Natural killer cell (primary cell): ENCODE measurements around the gene KSR1. TPM values are rescaled to one million over a fixed set of nuclear protein-coding genes. Genes with fewer than 3 reads are reported as not detected.

Experiments used
- ATAC-seq, 3 donors: fragments of 150-1000 bp in 2 of 3; fragments of 200-7000 bp in 1 of 3; cut with Tn5 transposase; 1 replicate in 1 of 3; 2 replicates in 2 of 3; pipeline ENCODE4 v1.10.0; 2021; ENCODE audit warnings: mild to moderate bottlenecking in 2 of 3, moderate library complexity in 2 of 3
- DNase-seq, 2 donors: peaks; one replicate each; pipeline versions ENCODE4 v3.0.0 to v3.0.0-alpha.2; 2013 to 2021; ENCODE audit warnings: mixed read lengths in 1 of 2
- H3K27ac ChIP-seq: one replicate; pipeline ENCODE4 v1.5.1; 2013; ENCODE audit warnings: mild to moderate bottlenecking, low read length
- H3K27me3 ChIP-seq: one replicate; pipeline ENCODE4 v1.6.1; 2013; ENCODE audit warnings: low read length; ENCODE audit not compliant: control insufficient read depth, insufficient read depth
- H3K36me3 ChIP-seq: one replicate; pipeline ENCODE4 v1.6.1; 2013; ENCODE audit warnings: low read length; ENCODE audit not compliant: control insufficient read depth, insufficient read depth
- H3K4me1 ChIP-seq: one replicate; pipeline ENCODE4 v1.6.1; 2013; ENCODE audit warnings: low read length; ENCODE audit not compliant: control insufficient read depth, insufficient read depth
- H3K4me3 ChIP-seq: one replicate; pipeline ENCODE4 v1.5.1; 2013; ENCODE audit warnings: low read length
- H3K9me3 ChIP-seq: one replicate; pipeline ENCODE4 v1.6.1; 2013; ENCODE audit warnings: low read length; ENCODE audit not compliant: control insufficient read depth, insufficient read depth
- H3K27ac Mint-ChIP-seq, 2 donors: one replicate each; pipeline ENCODE4 v1.8.0; 2022; ENCODE audit warnings: mild to moderate bottlenecking in 2 of 2, mixed read lengths in 2 of 2, moderate library complexity in 1 of 2
- H3K27me3 Mint-ChIP-seq, 2 donors: one replicate each; pipeline ENCODE4 v1.8.0; 2022; ENCODE audit warnings: low read depth in 2 of 2, mixed read lengths in 2 of 2
- H3K36me3 Mint-ChIP-seq: one replicate; pipeline ENCODE4 v1.8.0; 2022; ENCODE audit warnings: mixed read lengths
- H3K4me1 Mint-ChIP-seq, 2 donors: one replicate each; pipeline ENCODE4 v1.8.0; 2022; ENCODE audit warnings: mixed read lengths in 2 of 2
- H3K4me3 Mint-ChIP-seq: one replicate; pipeline ENCODE4 v1.8.0; 2022; ENCODE audit warnings: mild to moderate bottlenecking, moderate library complexity, mixed read lengths
- H3K9me3 Mint-ChIP-seq, 2 donors: one replicate each; pipeline ENCODE4 v1.8.0; 2022; ENCODE audit warnings: mixed read lengths in 2 of 2
- WGBS: methylation state at CpG from one replicate; pipeline ENCODE4 v1.1.7; 2013; ENCODE audit warnings: missing lambda C conversion rate; ENCODE audit not compliant: insufficient coverage; 5-methylcytosine and 5-hydroxymethylcytosine counted together
- intact Hi-C: fragments of 100-400 bp; cut with micrococcal nuclease; formaldehyde crosslinking; loops from one replicate; pipeline ENCODE4 v1.14.2; 2022
- total RNA-seq, 4 donors: library from RNA; stranded (reverse); fragments of 120-200 nt in 1 of 4; gene quantifications; one replicate each; pipeline versions ENCODE4 v1.2.3 to v1.2.4, GENCODE V29; 2013 to 2022
- TF ChIP-seq, protein P1 (sequence below): fragments of 200-600 bp; IDR thresholded peaks from one replicate; pipeline ENCODE4 v1.8.0; 2022; ENCODE audit warnings: antibody characterized with exemption

KSR1 gene
- total RNA-seq, 3 donors from 2014 or later (not counting 1 experiment from before 2014, with no cell fraction given), result 46.4 to 63.1 (median 59.2) TPM

DNA sequence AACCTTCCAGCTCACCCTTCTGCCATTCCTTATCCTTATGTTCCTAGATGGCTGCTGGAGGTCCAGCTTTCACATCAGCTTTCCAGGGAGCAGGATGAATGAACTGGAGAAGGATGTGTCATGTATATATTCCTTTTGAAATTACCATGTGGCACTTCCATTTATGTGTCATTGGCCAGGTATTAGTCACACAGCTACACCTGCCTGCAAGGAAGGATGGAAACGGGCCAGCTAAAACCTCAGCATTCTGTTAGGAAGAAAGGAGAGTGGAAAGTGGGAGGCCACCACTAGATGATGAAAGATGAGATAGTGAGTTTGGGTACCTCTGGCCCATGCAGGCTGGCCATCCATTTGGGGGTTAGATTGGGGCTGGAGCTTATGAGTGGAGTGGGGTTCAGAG, 67.5 kb downstream of the KSR1 start:
- intact Hi-C loops, result no loop called here
- H3K4me1 Mint-ChIP-seq, result peaks cover 33 to 48% of the 10 kb centered on the region in 2 donors

DNA sequence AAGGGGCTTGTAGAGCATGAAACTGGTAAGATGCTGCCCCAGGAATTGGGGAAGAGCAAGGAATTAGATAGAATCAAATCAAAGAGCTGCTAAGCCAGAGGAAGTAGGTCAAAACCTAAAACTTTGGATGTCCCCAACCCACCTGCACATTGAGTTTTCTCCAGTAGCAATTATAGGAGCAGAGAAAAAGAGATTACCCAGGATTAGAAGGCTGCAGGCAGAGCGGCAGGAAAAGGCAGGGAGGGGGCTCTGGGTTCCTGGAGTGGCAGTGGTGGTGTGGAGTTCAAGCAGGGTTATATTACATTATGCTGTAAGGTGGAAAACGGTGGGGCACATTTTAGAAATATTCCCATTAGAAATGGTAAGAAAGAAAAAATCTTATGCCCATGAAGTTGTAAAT, 68.3 kb downstream of the KSR1 start:
- no peak overlapping the region for H3K4me3 Mint-ChIP-seq
- no peaks in the 10 kb centered on the region for H3K27me3 Mint-ChIP-seq
- H3K27ac Mint-ChIP-seq, result no peak overlapping the region
- no peaks in the 10 kb centered on the region for H3K36me3 ChIP-seq
- no peak overlapping the region for H3K27ac ChIP-seq
- H3K36me3 Mint-ChIP-seq, result no peaks in the 10 kb centered on the region
- 87% methylated on average over 2 of the region's 2 CpGs for WGBS
- intact Hi-C loops, result no loop called here
- H3K4me1 ChIP-seq, result peaks cover 29% of the 10 kb centered on the region
- no peaks in the 10 kb centered on the region for H3K27me3 ChIP-seq
- H3K4me1 Mint-ChIP-seq, result peaks cover 34 to 52% of the 10 kb centered on the region in 2 donors
- H3K9me3 ChIP-seq, result no peaks in the 10 kb centered on the region
- TF ChIP-seq, protein P1, sequence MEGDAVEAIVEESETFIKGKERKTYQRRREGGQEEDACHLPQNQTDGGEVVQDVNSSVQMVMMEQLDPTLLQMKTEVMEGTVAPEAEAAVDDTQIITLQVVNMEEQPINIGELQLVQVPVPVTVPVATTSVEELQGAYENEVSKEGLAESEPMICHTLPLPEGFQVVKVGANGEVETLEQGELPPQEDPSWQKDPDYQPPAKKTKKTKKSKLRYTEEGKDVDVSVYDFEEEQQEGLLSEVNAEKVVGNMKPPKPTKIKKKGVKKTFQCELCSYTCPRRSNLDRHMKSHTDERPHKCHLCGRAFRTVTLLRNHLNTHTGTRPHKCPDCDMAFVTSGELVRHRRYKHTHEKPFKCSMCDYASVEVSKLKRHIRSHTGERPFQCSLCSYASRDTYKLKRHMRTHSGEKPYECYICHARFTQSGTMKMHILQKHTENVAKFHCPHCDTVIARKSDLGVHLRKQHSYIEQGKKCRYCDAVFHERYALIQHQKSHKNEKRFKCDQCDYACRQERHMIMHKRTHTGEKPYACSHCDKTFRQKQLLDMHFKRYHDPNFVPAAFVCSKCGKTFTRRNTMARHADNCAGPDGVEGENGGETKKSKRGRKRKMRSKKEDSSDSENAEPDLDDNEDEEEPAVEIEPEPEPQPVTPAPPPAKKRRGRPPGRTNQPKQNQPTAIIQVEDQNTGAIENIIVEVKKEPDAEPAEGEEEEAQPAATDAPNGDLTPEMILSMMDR, result no peak
- H3K4me3 ChIP-seq, result no peak overlapping the region
- ATAC-seq (no peak), DNase-seq (no peak)
- H3K9me3 Mint-ChIP-seq, result no peaks in the 10 kb centered on the region

More for the DNA sequence above, 67.5 kb downstream of the KSR1 start:
- no peaks in the 10 kb centered on the region for H3K27me3 Mint-ChIP-seq
- H3K36me3 Mint-ChIP-seq, result no peaks in the 10 kb centered on the region
- peaks cover 34% of the 10 kb centered on the region for H3K4me1 ChIP-seq
- H3K9me3 ChIP-seq, result no peaks in the 10 kb centered on the region
- WGBS, result 84% methylated on average over 1 of the region's 1 CpG
- TF ChIP-seq, protein P1, result no peak
- no peak for ATAC-seq
- H3K27ac Mint-ChIP-seq, result no peak overlapping the region
- no peaks in the 10 kb centered on the region for H3K27me3 ChIP-seq
- no peak overlapping the region for H3K4me3 ChIP-seq
- H3K27ac ChIP-seq, result no peak overlapping the region
- no peak for DNase-seq
- no peaks in the 10 kb centered on the region for H3K9me3 Mint-ChIP-seq
- H3K36me3 ChIP-seq, result no peaks in the 10 kb centered on the region
- H3K4me3 Mint-ChIP-seq, result no peak overlapping the region

DNA sequence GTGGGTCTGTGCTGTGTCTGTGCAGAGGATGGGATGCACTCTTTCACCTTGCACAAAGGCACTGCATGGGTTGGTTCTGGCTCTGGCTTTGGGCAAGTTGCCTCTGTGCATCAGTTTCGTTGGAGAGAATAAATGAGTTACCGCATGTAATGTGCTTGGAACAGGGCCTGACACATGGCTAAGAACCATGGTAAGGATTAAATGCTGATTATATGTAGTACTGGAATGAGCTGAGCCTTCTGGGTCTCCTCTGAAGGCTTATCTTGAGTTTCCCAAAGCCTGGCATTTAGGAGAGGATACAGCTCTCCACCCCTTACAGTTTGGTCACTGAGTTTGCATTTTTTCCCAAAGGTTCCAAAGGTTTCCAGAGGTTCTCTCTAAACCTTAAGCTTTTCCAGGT, 69.1 kb downstream of the KSR1 start:
- H3K27ac Mint-ChIP-seq, result no peak overlapping the region

More for the DNA sequence above, 69.1 kb downstream of the KSR1 start:
- Mint-ChIP-seq H3K27me3 (no peaks in the 10 kb centered on the region), H3K4me3 (no peak overlapping the region), H3K9me3 (no peaks in the 10 kb centered on the region), H3K36me3 (no peaks in the 10 kb centered on the region), H3K4me1 (peaks cover 32 to 58% of the 10 kb centered on the region in 2 donors)
- no peaks in the 10 kb centered on the region for H3K36me3 ChIP-seq
- H3K4me3 ChIP-seq, result no peak overlapping the region
- WGBS, result 98% methylated on average over 2 of the region's 2 CpGs
- peaks cover 31% of the 10 kb centered on the region for H3K4me1 ChIP-seq
- TF ChIP-seq, protein P1, result no peak
- H3K9me3 ChIP-seq, result no peaks in the 10 kb centered on the region
- intact Hi-C loops, result no loop called here
- no peaks in the 10 kb centered on the region for H3K27me3 ChIP-seq
- ATAC-seq (no peak), DNase-seq (no peak)
- H3K27ac ChIP-seq, result no peak overlapping the region
